HEK293T (cell line): ENCODE data around the gene RASSF5.

ENCODE experiments used
- ARNT ChIP-seq: fragments of 450-650 bp; IDR thresholded peaks from 2 replicates; pipeline ENCODE4 v1.6.1; 2017; ENCODE audit warnings: mild to moderate bottlenecking
- BHLHE40 ChIP-seq: fragments of 450-650 bp; IDR thresholded peaks from 2 replicates; pipeline ENCODE4 v1.6.1; 2016; ENCODE audit warnings: mild to moderate bottlenecking, moderate library complexity, borderline replicate concordance
- CTBP1 ChIP-seq: fragments of 450-650 bp; IDR thresholded peaks from 2 replicates; pipeline ENCODE4 v1.6.1; 2016; ENCODE audit warnings: borderline replicate concordance
- ELF4 ChIP-seq: fragments of 450-650 bp; IDR thresholded peaks from 2 replicates; pipeline ENCODE4 v1.6.1; 2017; ENCODE audit warnings: antibody characterized with exemption
- FOXA1 ChIP-seq: fragments of 450-650 bp; IDR thresholded peaks from 2 replicates; pipeline ENCODE4 v1.6.1; 2016; ENCODE audit warnings: mild to moderate bottlenecking
- FOXK2 ChIP-seq: fragments of 450-650 bp; IDR thresholded peaks from 2 replicates; pipeline ENCODE4 v1.6.1; 2016; ENCODE audit warnings: mild to moderate bottlenecking
- FOXM1 ChIP-seq: fragments of 450-650 bp; IDR thresholded peaks from 2 replicates; pipeline ENCODE4 v1.6.1; 2017; ENCODE audit warnings: mild to moderate bottlenecking, borderline replicate concordance
- HDGF ChIP-seq: fragments of 450-650 bp; IDR thresholded peaks from 2 replicates; pipeline ENCODE4 v1.6.1; 2017; ENCODE audit warnings: antibody characterized with exemption, borderline replicate concordance
- L3MBTL2 ChIP-seq: fragments of 450-650 bp; conservative IDR thresholded peaks from 2 replicates; pipeline ENCODE4 v1.6.1; 2016; ENCODE audit warnings: mild to moderate bottlenecking
- PKNOX1 ChIP-seq: fragments of 450-650 bp; IDR thresholded peaks from 2 replicates; pipeline ENCODE4 v1.6.1; 2016
- SP1 ChIP-seq: fragments of 450-650 bp; IDR thresholded peaks from 2 replicates; pipeline ENCODE4 v1.6.1; 2017
- SUZ12 ChIP-seq: fragments of 450-650 bp; IDR thresholded peaks from 2 replicates; pipeline ENCODE4 v1.6.1; 2016; ENCODE audit warnings: mild to moderate bottlenecking
- TARDBP ChIP-seq: fragments of 450-650 bp; IDR thresholded peaks from 2 replicates; pipeline ENCODE4 v1.6.1; 2016
- ZNF384 ChIP-seq: fragments of 450-650 bp; IDR thresholded peaks from 2 replicates; pipeline ENCODE4 v1.6.1; 2016

- TF ChIP-seq SUZ12 = no peak
- TF ChIP-seq ZNF384 = no peak
- TF ChIP-seq ELF4 = no peak
- no peak for TF ChIP-seq HDGF
- TF ChIP-seq TARDBP = no peak
- TF ChIP-seq L3MBTL2 = no peak
- TF ChIP-seq BHLHE40 = no peak
- TF ChIP-seq FOXA1 = no peak
- no peak for TF ChIP-seq FOXK2
- no peak for TF ChIP-seq FOXM1
- no peak for TF ChIP-seq CTBP1
- TF ChIP-seq ARNT = no peak
- TF ChIP-seq SP1 = no peak
- no peak for TF ChIP-seq PKNOX1
Observed at GRCh38 chr1:206521694-206522402, 14.5 kb downstream of the RASSF5 start.
